NCI-H446 treated with DMSO at 0.1 percent for 48 hours (cell line): ENCODE results near the gene ATP6V1G3.
"Not testable (repeated sequence)": the region's sequence is repeated elsewhere in the genome, so short reads cannot be mapped to it uniquely, and the experiment has no call there.

Experiments used
- DNase-seq: peaks from one replicate; lab custom pipeline; 2025; lab: John Stamatoyannopoulos, UW

The ATP6V1G3 gene

GRCh38 chr1:198542632-198543031, 2.2 kb upstream of the ATP6V1G3 start:
- DNase-seq: no peak

DNA sequence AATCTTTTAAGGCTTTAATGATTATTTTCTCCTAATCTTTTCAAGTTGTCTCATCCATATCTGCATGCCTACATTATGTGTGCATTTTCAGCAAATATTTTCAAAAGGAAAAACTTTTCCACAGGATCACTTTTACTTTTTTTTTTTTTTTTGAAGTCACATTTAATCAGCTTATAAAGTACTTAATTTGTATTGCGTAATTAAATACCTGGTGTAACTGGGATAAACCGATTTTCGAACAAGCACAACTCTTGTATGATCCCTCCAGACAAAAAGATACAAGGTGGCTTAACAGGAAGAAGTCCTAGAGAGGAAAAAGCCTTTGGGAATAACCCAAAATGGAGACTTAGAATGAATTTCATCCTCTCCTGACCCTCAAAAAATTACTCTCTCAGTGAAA, 1.3 kb upstream of the ATP6V1G3 start:
- DNase-seq: no peak

- DNase-seq: no peak
These were observed 1.7 kb downstream of the ATP6V1G3 start for GRCh38 chr1:198538579-198539364.

GRCh38 chr1:198535631-198536030, 4.8 kb downstream of the ATP6V1G3 start:
- DNase-seq: no peak

DNA sequence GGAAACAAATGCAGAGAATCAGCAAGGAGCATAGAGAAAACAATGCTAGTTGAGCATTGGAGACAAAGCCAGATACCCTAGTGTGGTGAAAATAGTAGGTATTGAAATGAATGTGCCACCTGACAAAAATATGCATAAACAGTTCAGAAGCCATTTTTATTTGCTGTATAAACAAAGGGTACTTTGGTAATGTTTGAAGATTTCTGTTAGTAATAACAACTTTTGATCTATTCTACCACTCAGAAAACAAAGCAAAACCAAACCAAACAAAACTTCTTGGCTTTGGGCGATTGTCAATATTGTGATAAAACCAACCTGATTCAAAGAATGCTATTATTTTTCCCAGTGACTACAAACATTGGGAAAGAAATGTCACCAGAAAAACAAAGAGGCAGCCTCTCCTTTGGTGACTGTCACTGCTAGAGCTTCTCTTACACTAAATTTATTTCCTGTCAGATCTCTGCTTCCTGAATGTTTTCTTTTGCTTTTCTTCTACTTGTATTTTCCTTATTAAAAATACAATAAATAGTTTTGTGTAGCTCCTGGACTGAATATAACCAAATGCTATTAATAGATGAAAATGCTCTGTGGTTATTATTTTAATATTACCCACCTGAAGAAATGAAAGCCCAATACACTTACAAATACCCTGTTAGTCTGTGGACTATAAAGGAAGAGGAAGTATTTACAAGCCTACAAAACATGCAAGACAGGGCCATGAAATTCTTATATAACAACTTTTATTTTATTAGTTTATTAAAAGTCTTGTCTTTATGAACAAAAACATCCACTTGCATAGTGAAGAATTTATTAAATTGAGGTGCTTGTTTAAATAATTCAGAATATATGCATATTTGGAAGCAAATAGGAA, 5.7 kb downstream of the ATP6V1G3 start:
- DNase-seq: no peak

- peak; percentile 15 for DNase-seq
These were observed 8.6 kb downstream of the ATP6V1G3 start for GRCh38 chr1:198531891-198532290.

- peak; percentile 75 for DNase-seq
These were observed 9.5 kb downstream of the ATP6V1G3 start for GRCh38 chr1:198530953-198531352.

- peak; percentile 95 for DNase-seq
These were observed 11.1 kb downstream of the ATP6V1G3 start for GRCh38 chr1:198529414-198529813.

- DNase-seq: no peak
These were observed 12.1 kb downstream of the ATP6V1G3 start for GRCh38 chr1:198528364-198528763.

GRCh38 chr1:198524556-198524955, 15.9 kb downstream of the ATP6V1G3 start:
- no peak for DNase-seq

- not testable (repeated sequence) for DNase-seq
These were observed 16.4 kb downstream of the ATP6V1G3 start for GRCh38 chr1:198524127-198524526.

DNA sequence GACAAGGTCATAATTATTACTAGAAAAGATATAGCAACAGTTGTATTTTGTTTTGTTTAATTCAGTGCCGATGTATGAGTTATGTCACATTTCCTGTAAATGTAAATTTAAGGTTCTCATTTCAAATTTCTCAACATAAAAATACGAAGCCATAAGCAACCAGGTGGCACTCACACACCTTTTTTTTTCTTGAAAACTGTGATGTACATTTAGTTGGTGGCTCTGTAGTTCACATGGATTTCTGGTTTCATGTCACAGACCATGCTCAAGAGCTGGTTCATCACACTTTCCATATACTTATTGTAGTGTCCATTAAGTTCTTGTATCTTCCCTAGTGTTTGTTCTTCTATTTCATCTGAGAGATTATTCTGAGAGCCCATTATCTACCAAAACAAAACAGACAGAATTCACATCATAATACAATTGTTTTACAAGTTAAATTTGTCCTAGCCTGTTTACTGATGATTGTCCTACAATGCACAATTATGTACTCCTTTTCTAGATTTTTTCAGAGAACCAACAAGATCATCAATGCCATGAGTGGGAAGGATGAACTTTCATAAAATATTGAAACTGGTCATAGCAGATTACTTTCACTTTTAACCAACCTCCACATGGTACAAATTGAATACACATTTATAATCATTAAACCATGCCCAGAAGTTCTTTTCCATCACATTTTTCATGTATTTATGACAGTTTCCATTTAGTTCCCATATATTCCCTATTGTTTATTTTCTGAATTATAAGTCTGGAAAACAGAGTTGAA, 17.1 kb downstream of the ATP6V1G3 start:
- DNase-seq: no peak

- DNase-seq: no peak
These were observed 19.8 kb downstream of the ATP6V1G3 start for GRCh38 chr1:198520524-198521254.

GRCh38 chr1:198519639-198520501, 20.6 kb downstream of the ATP6V1G3 start:
- no peak for DNase-seq

- no peak for DNase-seq
These were observed 22.8 kb downstream of the ATP6V1G3 start for GRCh38 chr1:198517623-198518199.

- no peak for DNase-seq
These were observed 40.4 kb downstream of the ATP6V1G3 start for GRCh38 chr1:198500096-198500495.

- no peak for DNase-seq
These were observed 40.9 kb downstream of the ATP6V1G3 start for GRCh38 chr1:198499588-198499987.

- DNase-seq: no peak
These were observed 41.6 kb downstream of the ATP6V1G3 start for GRCh38 chr1:198498881-198499280.

- no peak for DNase-seq
These were observed 42.4 kb downstream of the ATP6V1G3 start for GRCh38 chr1:198498103-198498385.

DNA sequence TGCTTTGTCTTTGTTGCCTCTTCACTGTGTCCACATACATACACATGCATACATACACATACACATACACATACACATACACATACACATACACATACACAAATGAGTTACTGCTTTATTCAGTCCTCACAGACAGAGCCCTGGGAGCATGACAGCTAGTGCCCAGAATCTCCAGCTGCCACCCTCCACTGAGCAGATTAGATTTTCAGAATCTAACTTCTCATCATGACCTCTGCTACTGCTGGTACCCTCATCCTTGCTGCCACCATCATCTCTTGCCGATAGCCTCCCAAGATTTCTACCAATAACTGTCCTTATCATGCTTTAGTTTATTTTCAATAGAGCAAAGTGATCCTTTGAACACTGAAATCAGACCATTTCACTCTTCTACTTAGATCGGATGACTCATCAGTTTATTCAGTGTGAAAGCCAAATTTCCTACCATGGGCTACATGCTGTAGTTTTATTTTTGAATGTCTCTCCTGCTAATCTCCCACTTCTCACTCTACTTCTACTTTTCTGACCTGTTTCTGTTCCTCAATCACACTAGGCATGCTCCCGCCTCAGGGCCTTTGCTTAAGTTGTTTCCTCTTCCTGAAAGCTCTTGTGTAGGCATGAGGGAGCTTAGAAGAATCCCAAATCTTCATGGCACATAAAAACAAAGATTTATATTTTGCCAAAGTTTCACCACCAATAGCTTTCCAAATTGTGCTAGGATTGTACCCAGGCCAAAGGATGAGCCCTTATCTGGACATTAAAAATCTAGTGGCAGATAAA, 43.0 kb downstream of the ATP6V1G3 start:
- DNase-seq: peak; percentile 34
